ENCODE results near the gene SLC35G2.
"Not testable (repeated sequence)": the region's sequence is repeated elsewhere in the genome, so short reads cannot be mapped to it uniquely, and the experiment has no call there.

Gene SLC35G2

GRCh38 chr3:136818769-136819391 lies at the start of gene SLC35G2:
TSS of gene SLC35G2 (plus strand) at chr3:136819126. CDS start at chr3:136854461, 35,335 bp downstream.
- DNase-seq, result peak in 56 of 58 donors; percentile 11 to 77 (median 53)

- no peak for DNase-seq
Observed at GRCh38 chr3:136772709-136773108, 46.2 kb upstream of the SLC35G2 start.

- DNase-seq, result no peak
Observed at GRCh38 chr3:136778865-136779264, 40.1 kb upstream of the SLC35G2 start.

- DNase-seq, result no peak
Observed at GRCh38 chr3:136780741-136781140, 38.2 kb upstream of the SLC35G2 start.

GRCh38 chr3:136783708-136784191 lies 35.2 kb upstream of the SLC35G2 start:
- no peak for DNase-seq

- peak in 3 of 58 donors; percentile 2 to 5 (median 5) for DNase-seq
Observed at GRCh38 chr3:136787349-136787748, 31.6 kb upstream of the SLC35G2 start.

- no peak for DNase-seq
Observed at GRCh38 chr3:136788154-136788553, 30.8 kb upstream of the SLC35G2 start.

- no peak for DNase-seq
Observed at GRCh38 chr3:136789976-136790375, 28.9 kb upstream of the SLC35G2 start.

GRCh38 chr3:136790786-136791185 lies 28.1 kb upstream of the SLC35G2 start:
- no peak for DNase-seq

GRCh38 chr3:136792556-136793330 lies 26.2 kb upstream of the SLC35G2 start:
- peak in 18 of 58 donors; percentile 6 to 48 (median 14) for DNase-seq

GRCh38 chr3:136801146-136801545 lies 17.8 kb upstream of the SLC35G2 start:
- DNase-seq, result not testable (repeated sequence)

- DNase-seq, result peak in 9 of 58 donors; percentile 7 to 54 (median 16)
Observed at GRCh38 chr3:136802481-136802996, 16.4 kb upstream of the SLC35G2 start.

- no peak for DNase-seq
Observed at GRCh38 chr3:136804141-136804540, 14.8 kb upstream of the SLC35G2 start.

GRCh38 chr3:136804813-136805212 lies 14.1 kb upstream of the SLC35G2 start:
- DNase-seq, result no peak

GRCh38 chr3:136805795-136806194 lies 13.1 kb upstream of the SLC35G2 start:
- DNase-seq, result no peak

GRCh38 chr3:136811701-136812100 lies 7.2 kb upstream of the SLC35G2 start:
- DNase-seq, result no peak

GRCh38 chr3:136817448-136817847 lies 1.5 kb upstream of the SLC35G2 start:
- peak in 9 of 58 donors; percentile 2 to 44 (median 10) for DNase-seq

- peak in 9 of 58 donors; percentile 5 to 54 (median 33) for DNase-seq
Observed at GRCh38 chr3:136818191-136818768, 646 bp upstream of the SLC35G2 start.

GRCh38 chr3:136819392-136819730 lies 435 bp downstream of the SLC35G2 start:
- peak in 22 of 58 donors; percentile 11 to 73 (median 39) for DNase-seq

GRCh38 chr3:136819731-136820679 lies 1.1 kb downstream of the SLC35G2 start:
- DNase-seq, result peak in 29 of 58 donors; percentile 2 to 64 (median 32)

- no peak for DNase-seq
Observed at GRCh38 chr3:136831461-136831860, 12.5 kb downstream of the SLC35G2 start.

Measured in anterior cingulate cortex (tissue), 58 donors.